Measurements from ENCODE around the gene BTBD2. TPM values are rescaled to one million over a fixed set of nuclear protein-coding genes. Genes with fewer than 3 reads are reported as not detected.

Gene BTBD2
- total and polyA plus RNA-seq, 2 experiments from 2014 or later, result 23.8 to 130 TPM

DNA sequence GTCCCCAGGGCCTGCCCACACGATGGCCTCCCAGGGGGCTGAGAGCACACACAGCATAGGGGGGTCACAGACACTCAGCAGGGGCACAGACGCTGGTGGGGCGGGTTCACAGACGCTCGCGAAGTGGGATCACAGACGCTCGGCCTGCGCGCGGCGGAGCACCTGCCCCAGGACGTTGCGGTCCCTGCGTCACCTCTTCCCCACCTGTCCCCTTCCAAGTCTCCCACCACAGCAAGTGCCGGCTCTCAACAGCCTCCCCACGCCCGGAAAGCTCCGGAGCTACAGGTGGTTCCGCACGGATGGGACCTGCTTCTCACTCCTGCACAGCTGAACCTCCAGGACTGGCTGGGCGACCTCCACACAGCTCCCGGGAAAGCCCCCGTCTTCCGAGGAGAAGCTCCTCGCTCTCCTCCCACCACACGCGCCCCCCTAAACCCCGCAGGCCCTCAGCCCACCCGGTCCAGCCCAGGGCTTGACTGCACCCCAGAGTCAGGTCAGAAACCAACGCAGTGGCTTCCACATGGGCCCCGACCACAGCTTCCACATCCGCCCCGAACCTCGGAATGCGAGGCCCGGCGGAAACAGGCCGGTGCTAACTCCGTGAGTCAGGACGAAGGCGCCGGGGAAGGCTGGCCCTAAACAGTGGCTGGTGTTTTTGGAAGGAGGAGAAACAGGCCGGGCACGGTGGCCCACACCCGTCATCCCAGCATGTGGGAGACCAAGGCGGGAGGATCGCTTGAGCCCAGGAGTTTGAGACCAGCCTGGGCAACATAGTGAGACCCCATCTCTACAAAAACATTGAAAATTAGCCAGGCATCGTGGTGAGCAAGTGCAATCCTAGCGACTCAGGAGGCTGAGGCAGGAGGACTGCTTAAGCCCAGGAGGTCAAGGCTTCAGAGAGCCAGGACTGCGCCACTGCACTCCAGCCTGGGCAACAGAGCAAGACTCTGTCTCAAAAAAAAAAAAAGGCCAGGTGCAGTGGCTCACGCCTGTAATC, 16.5 kb downstream of the BTBD2 start:
- no peak overlapping the region for H2AFZ ChIP-seq
- H3K4me1 ChIP-seq (ENCODE audit: insufficient read depth), result no peaks in the 10 kb centered on the region
- H3K4me3 ChIP-seq, result no peak overlapping the region
- H3K4me1 Mint-ChIP-seq, result no peaks in the 10 kb centered on the region
- no peak overlapping the region for H3K4me3 Mint-ChIP-seq
- peaks cover 51% of the 10 kb centered on the region for H3K36me3 Mint-ChIP-seq (ENCODE audit: low read depth)
- no peak for DNase-seq (ENCODE audit: low spot score)
- H4K20me1 ChIP-seq (replicated peaks; ENCODE audit: insufficient read depth), result peaks cover 14% of the 10 kb centered on the region
- TF ChIP-seq, protein P1, sequence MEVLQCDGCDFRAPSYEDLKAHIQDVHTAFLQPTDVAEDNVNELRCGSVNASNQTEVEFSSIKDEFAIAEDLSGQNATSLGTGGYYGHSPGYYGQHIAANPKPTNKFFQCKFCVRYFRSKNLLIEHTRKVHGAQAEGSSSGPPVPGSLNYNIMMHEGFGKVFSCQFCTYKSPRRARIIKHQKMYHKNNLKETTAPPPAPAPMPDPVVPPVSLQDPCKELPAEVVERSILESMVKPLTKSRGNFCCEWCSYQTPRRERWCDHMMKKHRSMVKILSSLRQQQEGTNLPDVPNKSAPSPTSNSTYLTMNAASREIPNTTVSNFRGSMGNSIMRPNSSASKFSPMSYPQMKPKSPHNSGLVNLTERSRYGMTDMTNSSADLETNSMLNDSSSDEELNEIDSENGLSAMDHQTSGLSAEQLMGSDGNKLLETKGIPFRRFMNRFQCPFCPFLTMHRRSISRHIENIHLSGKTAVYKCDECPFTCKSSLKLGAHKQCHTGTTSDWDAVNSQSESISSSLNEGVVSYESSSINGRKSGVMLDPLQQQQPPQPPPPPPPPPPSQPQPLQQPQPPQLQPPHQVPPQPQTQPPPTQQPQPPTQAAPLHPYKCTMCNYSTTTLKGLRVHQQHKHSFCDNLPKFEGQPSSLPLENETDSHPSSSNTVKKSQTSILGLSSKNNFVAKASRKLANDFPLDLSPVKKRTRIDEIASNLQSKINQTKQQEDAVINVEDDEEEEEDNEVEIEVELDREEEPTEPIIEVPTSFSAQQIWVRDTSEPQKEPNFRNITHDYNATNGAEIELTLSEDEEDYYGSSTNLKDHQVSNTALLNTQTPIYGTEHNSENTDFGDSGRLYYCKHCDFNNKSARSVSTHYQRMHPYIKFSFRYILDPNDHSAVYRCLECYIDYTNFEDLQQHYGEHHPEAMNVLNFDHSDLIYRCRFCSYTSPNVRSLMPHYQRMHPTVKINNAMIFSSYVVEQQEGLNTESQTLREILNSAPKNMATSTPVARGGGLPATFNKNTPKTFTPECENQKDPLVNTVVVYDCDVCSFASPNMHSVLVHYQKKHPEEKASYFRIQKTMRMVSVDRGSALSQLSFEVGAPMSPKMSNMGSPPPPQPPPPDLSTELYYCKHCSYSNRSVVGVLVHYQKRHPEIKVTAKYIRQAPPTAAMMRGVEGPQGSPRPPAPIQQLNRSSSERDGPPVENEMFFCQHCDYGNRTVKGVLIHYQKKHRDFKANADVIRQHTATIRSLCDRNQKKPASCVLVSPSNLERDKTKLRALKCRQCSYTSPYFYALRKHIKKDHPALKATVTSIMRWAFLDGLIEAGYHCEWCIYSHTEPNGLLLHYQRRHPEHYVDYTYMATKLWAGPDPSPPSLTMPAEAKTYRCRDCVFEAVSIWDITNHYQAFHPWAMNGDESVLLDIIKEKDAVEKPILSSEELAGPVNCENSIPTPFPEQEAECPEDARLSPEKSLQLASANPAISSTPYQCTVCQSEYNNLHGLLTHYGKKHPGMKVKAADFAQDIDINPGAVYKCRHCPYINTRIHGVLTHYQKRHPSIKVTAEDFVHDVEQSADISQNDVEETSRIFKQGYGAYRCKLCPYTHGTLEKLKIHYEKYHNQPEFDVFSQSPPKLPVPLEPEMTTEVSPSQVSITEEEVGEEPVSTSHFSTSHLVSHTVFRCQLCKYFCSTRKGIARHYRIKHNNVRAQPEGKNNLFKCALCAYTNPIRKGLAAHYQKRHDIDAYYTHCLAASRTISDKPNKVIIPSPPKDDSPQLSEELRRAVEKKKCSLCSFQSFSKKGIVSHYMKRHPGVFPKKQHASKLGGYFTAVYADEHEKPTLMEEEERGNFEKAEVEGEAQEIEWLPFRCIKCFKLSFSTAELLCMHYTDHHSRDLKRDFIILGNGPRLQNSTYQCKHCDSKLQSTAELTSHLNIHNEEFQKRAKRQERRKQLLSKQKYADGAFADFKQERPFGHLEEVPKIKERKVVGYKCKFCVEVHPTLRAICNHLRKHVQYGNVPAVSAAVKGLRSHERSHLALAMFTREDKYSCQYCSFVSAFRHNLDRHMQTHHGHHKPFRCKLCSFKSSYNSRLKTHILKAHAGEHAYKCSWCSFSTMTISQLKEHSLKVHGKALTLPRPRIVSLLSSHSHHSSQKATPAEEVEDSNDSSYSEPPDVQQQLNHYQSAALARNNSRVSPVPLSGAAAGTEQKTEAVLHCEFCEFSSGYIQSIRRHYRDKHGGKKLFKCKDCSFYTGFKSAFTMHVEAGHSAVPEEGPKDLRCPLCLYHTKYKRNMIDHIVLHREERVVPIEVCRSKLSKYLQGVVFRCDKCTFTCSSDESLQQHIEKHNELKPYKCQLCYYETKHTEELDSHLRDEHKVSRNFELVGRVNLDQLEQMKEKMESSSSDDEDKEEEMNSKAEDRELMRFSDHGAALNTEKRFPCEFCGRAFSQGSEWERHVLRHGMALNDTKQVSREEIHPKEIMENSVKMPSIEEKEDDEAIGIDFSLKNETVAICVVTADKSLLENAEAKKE (CRISPR knock-in tag; IDR thresholded peaks at IDR 0.05), result no peak
- no peak for TF ChIP-seq EZH2 (IDR thresholded peaks at IDR 0.05; ENCODE audit: low read depth, unreplicated experiment)
- TF ChIP-seq, protein P2, sequence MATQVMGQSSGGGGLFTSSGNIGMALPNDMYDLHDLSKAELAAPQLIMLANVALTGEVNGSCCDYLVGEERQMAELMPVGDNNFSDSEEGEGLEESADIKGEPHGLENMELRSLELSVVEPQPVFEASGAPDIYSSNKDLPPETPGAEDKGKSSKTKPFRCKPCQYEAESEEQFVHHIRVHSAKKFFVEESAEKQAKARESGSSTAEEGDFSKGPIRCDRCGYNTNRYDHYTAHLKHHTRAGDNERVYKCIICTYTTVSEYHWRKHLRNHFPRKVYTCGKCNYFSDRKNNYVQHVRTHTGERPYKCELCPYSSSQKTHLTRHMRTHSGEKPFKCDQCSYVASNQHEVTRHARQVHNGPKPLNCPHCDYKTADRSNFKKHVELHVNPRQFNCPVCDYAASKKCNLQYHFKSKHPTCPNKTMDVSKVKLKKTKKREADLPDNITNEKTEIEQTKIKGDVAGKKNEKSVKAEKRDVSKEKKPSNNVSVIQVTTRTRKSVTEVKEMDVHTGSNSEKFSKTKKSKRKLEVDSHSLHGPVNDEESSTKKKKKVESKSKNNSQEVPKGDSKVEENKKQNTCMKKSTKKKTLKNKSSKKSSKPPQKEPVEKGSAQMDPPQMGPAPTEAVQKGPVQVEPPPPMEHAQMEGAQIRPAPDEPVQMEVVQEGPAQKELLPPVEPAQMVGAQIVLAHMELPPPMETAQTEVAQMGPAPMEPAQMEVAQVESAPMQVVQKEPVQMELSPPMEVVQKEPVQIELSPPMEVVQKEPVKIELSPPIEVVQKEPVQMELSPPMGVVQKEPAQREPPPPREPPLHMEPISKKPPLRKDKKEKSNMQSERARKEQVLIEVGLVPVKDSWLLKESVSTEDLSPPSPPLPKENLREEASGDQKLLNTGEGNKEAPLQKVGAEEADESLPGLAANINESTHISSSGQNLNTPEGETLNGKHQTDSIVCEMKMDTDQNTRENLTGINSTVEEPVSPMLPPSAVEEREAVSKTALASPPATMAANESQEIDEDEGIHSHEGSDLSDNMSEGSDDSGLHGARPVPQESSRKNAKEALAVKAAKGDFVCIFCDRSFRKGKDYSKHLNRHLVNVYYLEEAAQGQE (IDR thresholded peaks at IDR 0.05; ENCODE audit: unreplicated experiment), result no peak
- no peak for TF ChIP-seq JUNB (IDR thresholded peaks at IDR 0.05; ENCODE audit: unreplicated experiment)
- no peak for TF ChIP-seq NANOG (IDR thresholded peaks at IDR 0.05; ENCODE audit: borderline replicate concordance)
- no peak for TF ChIP-seq POLR2AphosphoS5 (IDR thresholded peaks at IDR 0.05; ENCODE audit: low read depth)
- no peak for TF ChIP-seq STAT1 (IDR thresholded peaks at IDR 0.05; ENCODE audit: unreplicated experiment)
- TF ChIP-seq CREB1 (CRISPR knock-in tag; IDR thresholded peaks at IDR 0.05; ENCODE audit: low read depth), result no peak
- TF ChIP-seq EZH2phosphoT487 (IDR thresholded peaks at IDR 0.05; ENCODE audit: unreplicated experiment), result no peak
- TF ChIP-seq ZNF114 (CRISPR knock-in tag; IDR thresholded peaks at IDR 0.05), result no peak
- TF ChIP-seq, protein P3, sequence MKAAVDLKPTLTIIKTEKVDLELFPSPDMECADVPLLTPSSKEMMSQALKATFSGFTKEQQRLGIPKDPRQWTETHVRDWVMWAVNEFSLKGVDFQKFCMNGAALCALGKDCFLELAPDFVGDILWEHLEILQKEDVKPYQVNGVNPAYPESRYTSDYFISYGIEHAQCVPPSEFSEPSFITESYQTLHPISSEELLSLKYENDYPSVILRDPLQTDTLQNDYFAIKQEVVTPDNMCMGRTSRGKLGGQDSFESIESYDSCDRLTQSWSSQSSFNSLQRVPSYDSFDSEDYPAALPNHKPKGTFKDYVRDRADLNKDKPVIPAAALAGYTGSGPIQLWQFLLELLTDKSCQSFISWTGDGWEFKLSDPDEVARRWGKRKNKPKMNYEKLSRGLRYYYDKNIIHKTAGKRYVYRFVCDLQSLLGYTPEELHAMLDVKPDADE (IDR thresholded peaks at IDR 0.05), result no peak
- no peak for TF ChIP-seq ZNF331 (CRISPR knock-in tag; IDR thresholded peaks at IDR 0.05; ENCODE audit: low read depth)
- TF ChIP-seq, protein P4, sequence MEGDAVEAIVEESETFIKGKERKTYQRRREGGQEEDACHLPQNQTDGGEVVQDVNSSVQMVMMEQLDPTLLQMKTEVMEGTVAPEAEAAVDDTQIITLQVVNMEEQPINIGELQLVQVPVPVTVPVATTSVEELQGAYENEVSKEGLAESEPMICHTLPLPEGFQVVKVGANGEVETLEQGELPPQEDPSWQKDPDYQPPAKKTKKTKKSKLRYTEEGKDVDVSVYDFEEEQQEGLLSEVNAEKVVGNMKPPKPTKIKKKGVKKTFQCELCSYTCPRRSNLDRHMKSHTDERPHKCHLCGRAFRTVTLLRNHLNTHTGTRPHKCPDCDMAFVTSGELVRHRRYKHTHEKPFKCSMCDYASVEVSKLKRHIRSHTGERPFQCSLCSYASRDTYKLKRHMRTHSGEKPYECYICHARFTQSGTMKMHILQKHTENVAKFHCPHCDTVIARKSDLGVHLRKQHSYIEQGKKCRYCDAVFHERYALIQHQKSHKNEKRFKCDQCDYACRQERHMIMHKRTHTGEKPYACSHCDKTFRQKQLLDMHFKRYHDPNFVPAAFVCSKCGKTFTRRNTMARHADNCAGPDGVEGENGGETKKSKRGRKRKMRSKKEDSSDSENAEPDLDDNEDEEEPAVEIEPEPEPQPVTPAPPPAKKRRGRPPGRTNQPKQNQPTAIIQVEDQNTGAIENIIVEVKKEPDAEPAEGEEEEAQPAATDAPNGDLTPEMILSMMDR (conservative IDR thresholded peaks at IDR 0.05; ENCODE audit: low read depth in 2 of 2), result no peak
- H3K9me2 ChIP-seq (ENCODE audit: insufficient read depth), result 0 out of 2 replicates have a peak, but pooled peaks cover 4% of the 10 kb centered on the region
- H3K36me3 ChIP-seq (ENCODE audit: insufficient read depth), result peaks cover 6% of the 10 kb centered on the region; the same call in 1 of the 2 replicates
- no peak for ATAC-seq
- no peak overlapping the region for H3K4me2 ChIP-seq
- H3K27ac Mint-ChIP-seq, result no peak overlapping the region
- no peaks in the 10 kb centered on the region for H3K27me3 ChIP-seq (ENCODE audit: insufficient read depth)
- H3F3A ChIP-seq (replicated peaks; ENCODE audit: low read depth), result peaks cover 4% of the 10 kb centered on the region; the same call in 1 of the 2 replicates
- peaks cover 6% of the 10 kb centered on the region; the same call in 2 of the 3 replicates for H3K9me3 Mint-ChIP-seq
- no peaks in the 10 kb centered on the region for H3K79me2 ChIP-seq (replicated peaks; ENCODE audit: insufficient read depth)
- no peak overlapping the region for H3K27ac ChIP-seq (ENCODE audit: low read depth)
- peaks cover 4% of the 10 kb centered on the region for H3K27me3 Mint-ChIP-seq (ENCODE audit: insufficient read depth, low read depth, poor library complexity)
